Smooth muscle cell (in vitro differentiated cells): ENCODE results near the gene SLC35D3. TPM values are rescaled to one million over a fixed set of nuclear protein-coding genes. Genes with fewer than 3 reads are reported as not detected.

Experiments
- DNase-seq: peaks from one replicate; lab custom pipeline; 2025; ENCODE audit not compliant: unreplicated experiment; lab: John Stamatoyannopoulos, UW
- H2AFZ ChIP-seq: fragments of 200-600 bp; sonication (generic); 2 replicates; pipeline ENCODE4 v1.6.0; 2016; ENCODE audit warnings: antibody characterized with exemption, low read depth, mild to moderate bottlenecking
- H3F3A ChIP-seq: fragments of 200-600 bp; sonication (generic); 2 replicates; pipeline ENCODE4 v1.6.0; 2017; ENCODE audit warnings: antibody characterized with exemption, low read depth
- H3K27ac ChIP-seq: fragments of 200-600 bp; sonication (generic); 2 replicates; pipeline ENCODE4 v1.5.1; 2016; ENCODE audit warnings: low read depth, mild to moderate bottlenecking
- H3K27me3 ChIP-seq: fragments of 200-600 bp; sonication (generic); 2 replicates; pipeline ENCODE4 v1.6.1; 2016; ENCODE audit warnings: low read depth, mild to moderate bottlenecking
- H3K36me3 ChIP-seq: fragments of 200-600 bp; sonication (generic); 2 replicates; pipeline ENCODE4 v1.5.1; 2016; ENCODE audit warnings: low read depth
- H3K4me1 ChIP-seq: fragments of 200-600 bp; sonication (generic); 2 replicates; pipeline ENCODE4 v1.5.1; 2016; ENCODE audit warnings: low read depth
- H3K4me2 ChIP-seq: fragments of 200-600 bp; sonication (generic); 2 replicates; pipeline ENCODE4 v1.6.0; 2016; ENCODE audit warnings: mild to moderate bottlenecking
- H3K4me3 ChIP-seq: fragments of 200-600 bp; sonication (generic); 2 replicates; pipeline ENCODE4 v1.5.1; 2016; ENCODE audit warnings: mild to moderate bottlenecking
- H3K79me2 ChIP-seq: fragments of 200-600 bp; sonication (generic); 2 replicates; pipeline ENCODE4 v1.6.0; 2016; ENCODE audit warnings: low read depth, mild to moderate bottlenecking
- H3K9ac ChIP-seq: fragments of 200-600 bp; sonication (generic); 2 replicates; pipeline ENCODE4 v1.6.0; 2016; ENCODE audit warnings: low read depth
- H3K9me3 ChIP-seq: fragments of 200-600 bp; sonication (generic); replicated peaks from 2 replicates; pipeline ENCODE4 v1.5.1; 2016; ENCODE audit warnings: low read depth
- H4K20me1 ChIP-seq: fragments of 200-600 bp; sonication (generic); 2 replicates; pipeline ENCODE4 v1.6.0; 2016; ENCODE audit warnings: low read depth
- CTCF ChIP-seq: fragments of 200-600 bp; sonication (generic); IDR thresholded peaks from 2 replicates; pipeline ENCODE4 v1.5.1; 2017; ENCODE audit warnings: borderline replicate concordance, mild to moderate bottlenecking, antibody characterized with exemption; ENCODE audit not compliant: insufficient read depth, poor library complexity, severe bottlenecking
- WGBS: methylation state at CpG from one replicate; pipeline ENCODE4 v1.1.7; 2016; ENCODE audit warnings: low lambda C conversion rate; 5-methylcytosine and 5-hydroxymethylcytosine counted together
- polyA plus RNA-seq: library from polyadenylated mRNA; unstranded; fragments of >200 nt; fragmentation: Nextera tagmentation; extraction: Ambion mirVana; gene quantifications from 2 replicates; pipeline ENCODE4 v1.2.1, GENCODE V29; 2016
- total RNA-seq: library from RNA; depleted of rRNA; stranded (reverse); fragments of >200 nt; gene quantifications from 2 replicates; pipeline ENCODE4 v1.2.3, GENCODE V29; 2014

SLC35D3 gene
- total and polyA plus RNA-seq, 2 experiments from 2014 or later, result not detected

GRCh38 chr6:136950436-136951126, 28.5 kb downstream of the SLC35D3 start:
- H3K4me3 ChIP-seq, result no peak overlapping the region
- no peak overlapping the region for H3K9ac ChIP-seq
- H3K9me3 ChIP-seq, result no peaks in the 10 kb centered on the region
- WGBS, result 88% methylated on average over 4 of the region's 4 CpGs
- no peak for DNase-seq
- peak overlapping the region; percentile 44 for H3K27ac ChIP-seq
- H3K79me2 ChIP-seq, result no peaks in the 10 kb centered on the region
- H4K20me1 ChIP-seq, result no peaks in the 10 kb centered on the region
- H3K4me1 ChIP-seq, result peaks cover 11% of the 10 kb centered on the region
- peak overlapping the region; percentile 55 for H2AFZ ChIP-seq
- peaks cover 3% of the 10 kb centered on the region for H3F3A ChIP-seq
- TF ChIP-seq CTCF, result no peak
- H3K36me3 ChIP-seq, result no peaks in the 10 kb centered on the region
- no peak overlapping the region for H3K4me2 ChIP-seq
- H3K27me3 ChIP-seq, result peaks cover 8% of the 10 kb centered on the region

GRCh38 chr6:136952714-136953260, 30.7 kb downstream of the SLC35D3 start:
- Histone ChIP-seq H3K79me2 (no peaks in the 10 kb centered on the region), H3K27me3 (peaks cover 8% of the 10 kb centered on the region), H3K9ac (no peak overlapping the region), H3K36me3 (no peaks in the 10 kb centered on the region), H3K4me2 (no peak overlapping the region), H3K9me3 (no peaks in the 10 kb centered on the region), H4K20me1 (no peaks in the 10 kb centered on the region), H3K4me1 (peaks cover 8% of the 10 kb centered on the region), H3K27ac (no peak overlapping the region), H3F3A (peaks cover 3% of the 10 kb centered on the region), H2AFZ (no peak overlapping the region), H3K4me3 (no peak overlapping the region)
- TF ChIP-seq CTCF, result no peak
- no peak for DNase-seq
- WGBS, result 83% methylated on average over 7 of the region's 7 CpGs

- Histone ChIP-seq H3K79me2 (no peaks in the 10 kb centered on the region), H3K9me3 (no peaks in the 10 kb centered on the region), H3K9ac (no peak overlapping the region), H3K36me3 (no peaks in the 10 kb centered on the region), H3K4me2 (no peak overlapping the region), H3F3A (peaks cover 3% of the 10 kb centered on the region), H3K27ac (no peak overlapping the region), H3K27me3 (peaks cover 26% of the 10 kb centered on the region), H2AFZ (no peak overlapping the region), H4K20me1 (no peaks in the 10 kb centered on the region), H3K4me1 (peaks cover 8% of the 10 kb centered on the region), H3K4me3 (no peak overlapping the region)
- 82% methylated on average over 3 of the region's 3 CpGs for WGBS
- no peak for TF ChIP-seq CTCF
- no peak for DNase-seq
These were observed 33.0 kb downstream of the SLC35D3 start for GRCh38 chr6:136955123-136955522.
